AG04450 (cell line): ENCODE data around the gene PTH2. TPM values are rescaled to one million over a fixed set of nuclear protein-coding genes. Genes with fewer than 3 reads are reported as not detected.

Experiments used
- CTCF ChIA-PET: fragments of 300-600, 350-600 bp; formaldehyde crosslinking; extraction: SDS; loops from one replicate; lab custom pipeline; 2022; ENCODE audit warnings: antibody characterized with exemption, inconsistent platforms; lab: Charles Lee
- POLR2A ChIA-PET: fragments of 350-600 bp; formaldehyde crosslinking; extraction: SDS; loops from one replicate; lab custom pipeline; 2021; ENCODE audit warnings: antibody characterized with exemption, inconsistent platforms; lab: Yijun Ruan, JAX
- DNase-seq: peaks from one replicate; pipeline ENCODE4 v3.0.0-alpha.2; 2011; ENCODE audit warnings: low read depth, low spot score
- H3K27ac ChIP-seq: one replicate; pipeline ENCODE4 v1.5.1; 2012; ENCODE audit warnings: low read depth, low read length, control low read depth
- H3K27me3 ChIP-seq: one replicate; pipeline ENCODE4 v1.6.0; 2012; ENCODE audit warnings: low read length; ENCODE audit not compliant: control insufficient read depth, insufficient read depth
- H3K4me3 ChIP-seq: 2 replicates; pipeline ENCODE4 v1.5.1; 2011; ENCODE audit warnings: mild to moderate bottlenecking, low read depth, low read length, control low read depth
- H3K9me3 ChIP-seq: 2 replicates; pipeline ENCODE4 v1.5.1; 2012; ENCODE audit warnings: low read length; ENCODE audit not compliant: control insufficient read depth, insufficient read depth
- CTCF ChIP-seq: IDR thresholded peaks from 2 replicates; pipeline ENCODE4 v1.5.1; 2011; ENCODE audit warnings: low read depth, low read length, control low read depth, inconsistent platforms
- polyA plus RNA-seq: library from polyadenylated mRNA; depleted of rRNA; stranded (reverse); fragments of >200 nt; gene quantifications from 2 replicates; pipeline ENCODE4 v1.2.3, GENCODE V29; 2011

The PTH2 gene
- polyA plus RNA-seq, 1 experiment, result not detected

DNA sequence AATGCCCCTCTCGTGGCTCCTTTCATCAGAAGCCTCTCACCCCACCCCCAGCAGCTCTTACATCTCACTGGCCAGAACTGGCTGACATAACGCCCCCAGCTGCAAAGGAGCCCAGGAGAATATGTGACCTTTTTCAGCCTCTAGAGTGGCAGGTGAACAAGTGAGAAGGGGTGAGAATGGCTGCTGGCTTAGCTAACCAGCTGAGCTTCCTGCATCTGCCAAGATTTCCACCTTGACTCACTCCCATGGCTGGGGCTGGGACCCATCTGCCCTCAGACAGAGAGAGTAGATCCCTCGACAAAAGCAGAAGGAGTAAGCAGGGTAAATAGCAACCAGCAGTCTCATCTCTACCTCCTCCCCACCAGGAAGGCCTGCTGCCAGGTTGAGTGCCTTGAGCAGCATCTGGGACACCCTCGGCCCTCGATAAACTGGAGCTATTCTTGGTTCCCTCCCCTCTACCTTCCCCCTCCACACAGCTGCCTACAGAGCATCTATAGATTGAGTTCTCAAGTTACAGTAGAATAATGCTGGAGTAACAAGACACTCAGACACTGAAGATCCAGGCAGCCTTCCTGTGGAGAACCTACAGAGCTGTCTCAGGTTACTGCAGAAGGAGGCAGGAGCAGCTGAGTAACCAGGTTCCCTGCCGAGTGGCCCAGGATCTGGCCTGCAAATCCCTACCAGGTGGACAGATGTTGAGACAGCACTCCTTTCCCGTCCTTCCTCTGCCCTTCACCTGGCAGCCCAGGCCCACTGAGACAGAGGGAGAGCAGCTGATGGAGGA lies 19.6 kb downstream of the PTH2 start:
- Histone ChIP-seq H3K9me3 (no peaks in the 10 kb centered on the region), H3K4me3 (no peak overlapping the region), H3K27me3 (peaks cover 26% of the 10 kb centered on the region), H3K27ac (no peak overlapping the region)
- ChIA-PET CTCF (interaction anchor here (0.6 to 0.7 kb wide), 2 partner anchors 41 to 103 kb away, joined by 3 to 6 read pairs; no protein-coding TSS in a partner anchor), POLR2A (interaction anchor here (0.6 kb wide), 1 partner anchor 50 kb away, joined by 4 read pairs; the partner anchor contains the start of gene ALDH16A1)
- TF ChIP-seq CTCF, result no peak
- no peak for DNase-seq

- no peak overlapping the region for H3K27ac ChIP-seq
- no peaks in the 10 kb centered on the region for H3K9me3 ChIP-seq
- CTCF ChIA-PET, result interaction anchor here (0.6 kb wide), 1 partner anchor 45 kb away, joined by 3 read pairs; no protein-coding TSS in a partner anchor
- no peak overlapping the region for H3K4me3 ChIP-seq
- no peak for TF ChIP-seq CTCF
- POLR2A ChIA-PET, result no interaction called here
- DNase-seq, result no peak
- H3K27me3 ChIP-seq, result peaks cover 27% of the 10 kb centered on the region
These were observed 23.2 kb downstream of the PTH2 start for GRCh38 chr19:49400029-49400428.

DNA sequence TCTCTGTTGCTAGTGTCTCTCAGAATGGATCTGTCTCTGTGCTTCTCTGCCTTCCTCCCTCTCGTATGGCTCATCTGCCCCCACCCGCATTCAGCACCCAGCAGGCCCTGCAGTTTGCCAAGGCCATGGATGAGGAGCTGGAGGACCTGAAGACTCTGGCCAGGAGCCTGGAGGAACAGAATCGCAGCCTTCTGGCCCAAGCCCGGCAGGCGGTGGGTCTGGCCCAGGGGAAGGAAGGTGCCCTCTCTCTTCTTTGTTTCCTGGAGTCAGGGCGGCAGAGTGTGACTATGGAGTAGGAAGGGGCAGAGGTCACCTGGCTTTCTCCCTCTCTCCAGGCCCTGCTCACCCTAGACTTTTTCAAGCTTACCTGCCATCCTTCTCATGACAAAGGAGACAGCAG lies 24.3 kb downstream of the PTH2 start:
- H3K27me3 ChIP-seq, result peaks cover 37% of the 10 kb centered on the region
- ChIA-PET POLR2A (no interaction called here), CTCF (no interaction called here)
- no peak for DNase-seq
- no peak for TF ChIP-seq CTCF
- no peak overlapping the region for H3K4me3 ChIP-seq
- no peaks in the 10 kb centered on the region for H3K9me3 ChIP-seq
- no peak overlapping the region for H3K27ac ChIP-seq

DNA sequence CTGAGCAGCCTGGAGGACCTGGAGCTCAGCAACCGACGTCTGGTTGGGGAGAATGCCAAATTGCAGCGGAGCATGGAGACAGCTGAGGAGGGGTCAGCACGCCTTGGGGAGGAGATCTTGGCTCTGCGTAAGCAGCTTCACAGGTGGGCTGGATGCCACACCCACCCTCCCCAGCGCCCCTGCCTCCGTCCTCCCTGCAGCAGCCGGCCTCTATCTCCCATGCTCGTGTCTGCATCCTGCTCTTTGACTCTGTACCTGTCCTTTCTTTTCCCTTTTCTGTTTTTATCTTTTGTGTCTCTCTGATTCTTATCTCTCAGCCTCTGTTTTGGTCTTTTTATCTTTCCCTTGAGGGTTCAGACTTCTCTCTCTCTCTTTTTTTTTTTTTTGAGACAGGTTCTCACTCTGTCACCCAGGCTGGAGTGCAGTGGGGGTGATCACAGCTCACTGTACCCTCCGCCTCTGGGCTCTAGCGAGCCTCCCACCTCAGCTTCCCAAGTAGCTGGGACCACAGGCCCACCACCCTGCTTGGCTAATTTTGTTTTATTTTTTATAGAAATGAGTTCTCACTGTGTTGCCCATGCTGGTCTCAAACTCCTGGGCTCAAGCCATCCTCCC lies 25.1 kb downstream of the PTH2 start:
- no peak for DNase-seq
- CTCF ChIA-PET, result no interaction called here
- Histone ChIP-seq H3K27ac (no peak overlapping the region), H3K9me3 (no peaks in the 10 kb centered on the region), H3K4me3 (no peak overlapping the region), H3K27me3 (peaks cover 38% of the 10 kb centered on the region)
- TF ChIP-seq CTCF, result no peak
- POLR2A ChIA-PET, result no interaction called here
